Activated CD4-positive, CD25-positive, alpha-beta regulatory T cell treated with anti-CD3 and anti-CD28 coated beads, Interleukin-2, amount 50 U/mL, for 16 hours (primary cell): ENCODE results near the gene ARHGAP19.

Experiments
- DNase-seq: peaks from one replicate; pipeline ENCODE4 v3.0.0-alpha.2; 2020; ENCODE audit warnings: low read depth, low spot score

ARHGAP19 gene

DNA sequence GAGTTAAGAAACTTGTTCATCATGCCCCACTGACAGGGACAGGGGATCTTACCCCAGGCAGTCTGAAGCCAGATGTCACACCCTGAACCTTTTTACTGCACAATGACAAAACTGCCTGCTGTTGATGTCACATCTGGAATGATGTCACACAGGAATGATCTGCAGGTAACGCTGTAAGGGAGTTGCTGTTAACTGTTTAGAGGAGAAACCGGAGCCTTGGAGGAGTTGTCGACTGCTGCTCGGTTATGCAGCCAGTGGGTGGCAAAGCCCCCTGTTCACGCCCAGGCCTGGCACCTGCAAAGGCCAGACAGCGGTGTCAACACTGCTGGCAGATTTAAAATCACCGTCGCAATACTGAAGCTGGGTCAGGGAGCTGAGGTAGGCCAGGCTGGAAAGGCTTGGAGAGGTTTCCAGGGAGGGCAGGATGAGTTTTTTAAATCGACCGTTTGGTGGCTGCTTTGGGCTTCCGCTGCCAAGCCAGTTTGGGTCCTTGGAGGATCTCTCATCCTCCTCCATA lies 96.7 kb downstream of the ARHGAP19 start:
- DNase-seq = no peak

DNA sequence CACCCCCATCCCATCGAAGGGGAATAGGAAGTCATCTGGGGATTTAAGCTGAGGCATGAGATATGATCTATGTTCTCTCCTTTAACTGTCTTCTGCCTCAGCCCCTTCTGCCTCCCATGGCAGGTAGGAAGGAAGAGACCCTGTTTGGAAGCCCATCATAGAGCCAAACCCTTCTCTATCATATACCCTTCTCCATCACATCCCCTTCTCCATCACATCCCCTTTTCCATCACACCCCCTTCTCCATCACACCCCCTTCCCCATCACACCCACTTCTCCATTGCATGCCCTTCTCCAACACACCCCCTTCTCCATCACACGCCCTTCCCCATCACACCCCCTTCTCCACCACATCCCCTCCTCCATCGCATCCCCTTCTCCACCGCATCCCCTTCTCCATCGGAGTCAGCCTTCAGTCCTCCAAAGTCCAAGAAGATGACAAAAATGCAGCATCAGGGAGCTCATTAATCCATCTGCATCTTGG lies 99.4 kb downstream of the ARHGAP19 start:
- no peak for DNase-seq

DNA sequence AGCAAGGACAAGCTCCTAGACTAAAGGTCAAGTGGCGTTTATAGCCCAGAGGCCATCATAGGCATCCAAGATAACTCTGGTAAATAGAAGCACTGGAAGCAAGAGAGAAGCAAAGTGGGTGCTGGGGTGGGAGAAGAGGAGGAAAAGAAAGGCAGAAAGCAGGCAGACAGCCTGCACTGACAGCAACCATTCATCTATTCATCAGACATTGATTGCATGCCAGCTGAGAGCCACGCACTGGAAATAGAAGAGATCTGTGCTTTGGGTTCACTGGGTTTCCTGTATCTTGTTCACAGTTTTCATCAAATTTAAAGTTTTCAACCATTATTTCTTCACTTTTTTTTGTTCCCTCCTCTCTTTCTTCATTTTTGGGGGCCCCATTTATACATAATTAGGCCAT lies 102.0 kb downstream of the ARHGAP19 start:
- no peak for DNase-seq

DNA sequence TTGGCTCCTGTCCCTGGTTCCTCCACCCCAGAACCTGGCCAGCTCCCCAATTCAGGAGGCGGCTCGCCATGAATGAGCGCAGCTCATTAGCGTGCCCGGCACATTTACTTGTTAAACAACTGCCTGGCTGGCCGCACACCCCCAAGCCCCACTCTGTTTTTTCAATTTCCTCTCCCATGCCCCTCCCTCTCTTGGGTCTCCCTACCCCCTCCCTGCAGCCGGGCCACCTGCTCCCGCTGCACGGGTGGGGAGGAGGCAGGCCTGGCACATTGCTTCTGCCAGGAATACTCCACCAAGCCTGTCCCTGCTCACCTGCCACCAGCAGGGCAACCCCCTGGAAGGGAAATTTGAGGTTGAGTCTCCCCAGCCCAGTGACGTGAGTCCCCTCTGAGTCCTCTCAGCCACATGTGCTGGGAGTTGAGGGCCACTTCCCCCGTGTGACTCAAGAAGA lies 104.2 kb downstream of the ARHGAP19 start:
- DNase-seq = no peak

DNA sequence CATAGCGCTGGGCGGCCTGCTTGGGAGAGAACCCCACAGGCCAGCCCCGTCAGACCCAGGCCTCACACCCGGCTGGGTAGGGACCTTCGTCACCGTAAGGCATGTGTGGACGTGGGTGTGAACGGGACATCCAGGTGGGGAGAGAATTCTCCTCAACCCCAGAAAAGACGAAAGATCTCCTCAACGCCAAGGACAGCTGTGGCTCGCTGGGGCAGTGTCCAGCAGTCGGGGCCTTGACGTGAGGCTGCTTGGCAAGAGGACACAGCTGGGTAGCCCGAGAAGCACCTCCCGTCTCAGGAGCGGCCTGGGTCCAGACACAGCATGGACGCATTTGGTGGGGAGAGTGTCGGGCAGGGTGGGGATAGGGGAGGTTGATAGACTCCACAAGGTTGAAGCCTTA lies 105.5 kb downstream of the ARHGAP19 start:
- DNase-seq = no peak

DNA sequence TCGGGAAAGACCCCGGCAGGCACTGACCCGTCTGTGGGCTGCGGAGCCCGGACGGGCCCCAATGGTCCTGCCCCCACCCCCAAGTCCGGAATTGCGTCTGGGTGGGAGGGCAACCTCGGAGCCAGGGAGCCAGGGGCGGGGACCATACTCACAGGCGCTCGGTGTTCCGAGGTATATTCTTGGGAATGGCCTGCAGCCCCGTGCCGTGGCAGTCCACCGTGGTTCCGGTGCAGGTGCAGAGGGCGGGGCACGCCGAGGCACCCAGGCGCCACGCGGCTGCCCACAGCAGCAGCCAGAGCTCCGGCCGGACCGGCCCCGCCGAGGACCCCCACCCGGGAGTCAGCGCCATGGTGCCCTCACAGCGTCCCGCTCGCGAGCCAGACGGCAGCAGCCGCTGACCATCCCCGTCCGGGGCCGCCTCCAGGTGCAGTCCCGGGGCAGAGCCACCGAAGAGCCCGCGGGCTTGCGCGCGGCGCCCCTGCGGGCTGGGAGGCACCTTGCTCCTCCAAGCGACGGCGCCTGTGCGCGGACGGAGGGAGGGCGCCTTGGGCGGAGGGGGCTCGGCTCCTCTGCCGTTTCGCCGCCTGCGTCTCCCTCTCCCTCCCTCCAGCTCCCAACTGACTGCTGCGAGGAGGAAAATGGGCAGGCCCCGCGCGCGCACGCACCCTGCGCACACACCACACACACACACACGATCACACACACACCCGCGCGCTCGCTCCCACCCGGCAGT lies 106.9 kb downstream of the ARHGAP19 start, which contains the start of gene SLIT1:
Gene SLIT1 (minus strand): TSS at position 634 of the 733 bp plus-strand sequence. CDS start 285 bp downstream, at position 349.
- DNase-seq = no peak

DNA sequence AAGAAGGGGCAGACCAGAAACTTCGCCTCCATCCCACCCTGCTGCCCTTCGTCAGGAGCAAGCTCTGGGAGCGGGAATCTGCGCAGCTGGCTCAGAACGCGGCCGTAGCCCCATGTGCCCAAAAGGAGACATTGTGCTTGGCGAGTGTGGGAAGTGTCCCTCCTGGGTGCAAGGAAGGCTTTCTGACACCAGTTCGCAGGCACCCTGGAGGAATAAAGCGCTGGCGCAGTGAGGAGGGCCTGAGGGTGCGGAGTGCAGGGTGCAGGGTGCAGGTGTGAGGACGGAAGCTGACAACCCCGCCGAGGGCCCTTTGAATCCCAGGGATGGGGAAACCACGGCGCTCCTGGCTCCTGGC lies 107.5 kb downstream of the ARHGAP19 start:
- DNase-seq = no peak

DNA sequence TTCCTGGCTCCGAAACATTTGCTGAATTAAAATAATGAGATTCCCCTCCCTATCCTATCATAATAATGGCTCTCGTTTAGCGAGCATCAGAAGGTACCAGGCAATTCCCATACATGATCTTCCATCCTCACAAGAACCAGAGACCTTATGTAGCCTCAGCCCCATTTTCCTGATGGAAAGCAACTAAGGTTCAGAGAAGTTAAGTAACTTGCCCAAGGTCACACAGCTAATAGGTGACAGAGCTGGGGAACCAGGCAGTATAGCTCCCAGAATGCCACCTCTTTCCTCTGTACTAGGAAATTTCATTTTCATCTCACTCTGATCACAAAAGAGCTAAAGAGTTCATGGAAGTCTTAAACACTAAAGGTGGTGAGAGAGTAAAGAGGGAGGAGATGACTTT lies 109.1 kb downstream of the ARHGAP19 start:
- DNase-seq = no peak

DNA sequence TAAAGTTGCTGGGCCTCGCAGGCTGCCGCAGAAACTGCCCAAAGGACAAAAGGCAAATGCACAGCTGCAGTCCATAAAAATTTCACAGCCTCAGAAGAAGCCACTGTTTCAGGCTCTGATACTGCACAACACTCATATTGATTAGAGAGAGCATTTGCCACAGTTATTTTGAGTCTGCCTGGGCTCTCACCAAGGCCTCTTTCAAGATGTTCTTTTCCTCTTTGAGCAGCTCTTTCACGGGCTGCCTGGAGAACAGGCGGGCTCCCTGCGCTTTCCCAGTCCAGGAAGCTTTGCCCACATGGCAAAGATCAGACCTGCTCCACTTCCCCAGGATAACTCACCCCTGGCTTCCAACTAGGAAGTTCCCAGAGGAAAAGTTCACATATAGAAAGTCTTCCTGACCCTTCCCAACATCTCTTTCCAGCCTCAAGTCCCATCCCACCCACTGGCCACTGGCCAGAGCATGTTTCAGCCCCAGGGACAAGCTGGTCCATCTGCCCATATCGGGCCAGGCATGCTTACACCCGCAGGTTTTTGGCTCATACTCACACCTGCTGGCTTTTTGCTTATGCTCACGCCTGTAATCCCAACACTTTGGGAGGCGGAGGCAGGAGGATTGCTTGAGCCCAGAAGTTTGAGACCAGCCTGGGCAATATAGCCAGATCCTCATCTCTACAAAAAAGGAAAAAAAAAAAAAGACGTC lies 110.0 kb downstream of the ARHGAP19 start:
- DNase-seq = no peak

DNA sequence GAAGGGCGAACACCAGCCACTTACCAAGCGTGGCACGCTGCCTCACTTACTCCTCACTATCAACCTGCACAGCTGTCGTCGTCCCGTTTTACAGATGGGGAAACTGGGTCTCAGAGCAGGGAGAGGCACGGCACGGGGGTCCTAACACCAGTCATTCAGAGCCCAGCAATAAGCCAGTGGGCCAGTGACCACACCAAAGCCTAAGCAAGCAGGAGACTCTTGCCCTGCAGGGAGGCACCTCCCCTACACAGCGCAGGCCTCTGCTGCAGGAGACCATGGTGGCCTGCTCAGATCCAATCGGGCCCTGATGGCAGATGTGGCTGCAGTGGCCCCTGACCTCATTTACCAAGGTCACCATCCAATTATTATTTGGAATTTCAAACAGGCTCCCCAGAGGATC lies 111.5 kb downstream of the ARHGAP19 start:
- DNase-seq = no peak

DNA sequence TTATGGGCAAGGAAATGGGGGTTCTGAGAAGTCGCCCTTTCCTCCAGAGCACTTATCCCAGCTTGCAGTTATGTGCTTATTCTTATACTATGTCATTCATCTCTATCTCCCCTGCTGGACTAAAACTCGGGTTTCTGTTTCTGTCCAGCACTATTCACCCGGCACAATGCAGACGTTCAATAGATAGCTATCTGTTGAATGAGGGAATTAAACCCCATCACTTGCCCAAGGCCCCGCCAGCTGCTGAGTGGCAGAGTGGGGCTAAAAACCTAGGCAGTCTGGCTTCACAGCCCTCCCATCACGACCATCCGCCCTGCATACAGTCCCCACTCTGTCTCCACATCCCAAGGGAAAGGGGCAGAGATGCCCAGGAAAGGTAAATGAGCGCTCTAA lies 112.1 kb downstream of the ARHGAP19 start:
- DNase-seq = no peak

DNA sequence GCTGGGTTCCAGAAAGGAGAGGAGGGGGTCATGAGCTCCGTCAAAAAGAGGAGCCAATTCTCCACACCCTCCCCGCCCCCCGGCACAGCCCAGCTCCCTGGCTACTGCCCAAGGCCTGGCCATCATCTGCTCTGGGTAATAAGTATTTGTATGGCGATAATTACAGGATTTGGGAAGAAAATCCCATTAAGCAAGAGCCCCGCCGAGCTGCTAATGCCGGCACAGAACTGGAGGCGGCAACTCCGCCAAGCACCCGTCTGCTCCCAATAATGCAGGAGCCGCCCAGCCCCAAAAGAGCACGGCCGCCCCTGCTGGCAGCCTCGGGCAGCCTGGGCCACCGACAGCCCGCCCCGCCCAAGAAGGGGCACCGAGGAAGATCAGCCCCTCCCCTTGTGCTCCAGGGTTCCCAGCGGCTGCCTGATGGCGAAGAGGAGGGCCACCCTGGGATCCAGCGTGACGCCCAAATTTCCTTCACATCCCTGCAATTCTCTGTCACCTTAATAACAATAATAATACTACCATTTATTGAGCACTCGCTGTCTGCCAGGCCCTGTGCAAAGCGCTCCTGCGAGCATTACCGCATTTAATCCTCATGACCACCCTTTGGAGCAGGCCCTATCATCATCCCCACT lies 112.6 kb downstream of the ARHGAP19 start:
- no peak for DNase-seq

DNA sequence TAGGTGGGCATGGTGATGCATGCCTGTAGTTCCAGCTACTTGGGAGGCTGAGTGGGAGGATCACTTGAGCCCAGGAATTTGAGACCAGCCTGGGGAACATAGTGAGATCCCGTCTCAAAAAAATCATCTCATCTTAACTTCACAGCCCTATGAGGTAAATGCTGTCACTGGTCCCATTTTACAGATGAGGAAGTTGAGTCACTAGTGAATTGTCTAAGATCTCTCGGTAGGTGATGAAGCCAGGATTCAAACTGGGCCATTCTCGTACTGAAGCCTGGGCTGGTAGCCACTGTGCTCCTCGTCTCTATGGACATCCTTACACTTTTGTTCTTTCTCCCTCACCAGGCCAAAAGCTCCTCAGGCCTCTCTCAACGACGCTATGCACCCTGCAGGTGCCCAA lies 113.1 kb downstream of the ARHGAP19 start:
- no peak for DNase-seq

DNA sequence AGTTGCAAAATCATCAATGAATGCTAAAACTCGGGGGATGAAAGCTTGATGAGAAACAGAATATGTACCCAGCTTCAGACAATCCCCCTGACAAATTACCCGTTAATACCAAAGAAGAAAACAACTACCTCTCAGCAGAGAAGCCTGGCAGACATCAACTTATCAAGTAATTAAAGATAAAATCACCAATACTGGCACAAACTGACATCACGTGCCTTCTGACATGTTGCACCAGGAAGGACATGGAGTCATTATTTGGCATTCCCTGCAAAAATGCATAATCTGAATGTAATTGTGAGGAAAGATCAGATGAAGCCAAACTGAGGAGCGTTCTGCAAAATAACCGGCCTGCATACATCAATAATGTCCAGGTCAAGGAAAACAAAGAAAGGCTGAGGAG lies 114.4 kb downstream of the ARHGAP19 start:
- no peak for DNase-seq

DNA sequence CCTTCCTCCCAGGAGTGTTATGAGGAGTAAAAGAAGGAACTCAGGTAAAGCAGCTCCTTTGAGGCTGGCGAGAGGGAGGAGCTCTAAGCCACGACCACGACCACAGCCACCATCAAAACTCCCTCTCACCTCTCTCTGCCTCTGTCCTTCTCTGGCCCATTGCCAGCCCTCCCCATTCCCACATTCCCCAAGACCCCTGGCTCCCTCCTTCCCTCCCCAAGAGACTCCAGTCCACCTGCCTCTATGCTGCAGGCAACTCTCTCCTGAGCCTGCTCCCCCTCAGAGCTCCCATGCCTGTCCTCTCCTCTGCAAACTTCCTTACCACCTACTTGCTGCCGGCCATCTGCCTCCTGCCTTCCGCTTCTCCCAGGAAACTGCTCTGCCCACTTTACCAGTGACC lies 116.2 kb downstream of the ARHGAP19 start:
- DNase-seq = no peak

DNA sequence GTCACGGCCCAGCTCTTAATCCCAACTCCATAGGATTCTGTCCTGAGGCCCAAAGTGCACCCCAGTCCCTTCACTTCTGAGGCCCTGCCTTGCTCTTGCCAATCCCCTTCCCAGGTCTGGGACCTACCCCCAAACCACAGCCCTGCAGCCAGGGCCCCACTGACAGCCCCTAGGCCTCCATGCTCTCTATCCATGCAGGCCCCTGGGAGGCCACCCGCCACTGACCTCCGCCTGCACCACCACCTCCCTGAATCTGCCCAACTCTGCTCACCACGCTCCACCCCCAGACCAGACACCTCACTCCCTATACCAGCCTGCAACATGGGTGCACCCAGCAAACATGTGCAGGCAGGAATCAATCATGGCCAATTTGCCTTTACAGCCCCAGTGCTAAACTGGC lies 116.9 kb downstream of the ARHGAP19 start:
- DNase-seq = no peak

DNA sequence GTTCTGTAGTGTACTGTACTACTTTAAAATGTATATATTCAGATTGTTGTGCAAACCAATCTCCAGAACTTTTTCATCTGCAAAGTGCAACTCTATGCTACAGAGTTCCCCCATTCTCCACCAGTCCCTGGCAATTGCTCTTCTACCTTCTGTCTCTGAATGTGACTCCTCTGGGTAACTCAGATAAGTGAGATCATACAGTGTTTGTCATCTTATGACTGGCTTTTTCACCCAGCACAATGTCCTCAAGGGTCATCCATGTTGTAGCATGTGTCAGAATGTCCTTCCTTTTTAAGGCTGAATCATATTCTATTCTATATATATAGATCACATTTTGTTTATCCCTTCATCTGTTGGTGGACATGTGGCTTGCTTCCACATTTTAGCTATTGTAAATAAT lies 117.5 kb downstream of the ARHGAP19 start:
- no peak for DNase-seq

DNA sequence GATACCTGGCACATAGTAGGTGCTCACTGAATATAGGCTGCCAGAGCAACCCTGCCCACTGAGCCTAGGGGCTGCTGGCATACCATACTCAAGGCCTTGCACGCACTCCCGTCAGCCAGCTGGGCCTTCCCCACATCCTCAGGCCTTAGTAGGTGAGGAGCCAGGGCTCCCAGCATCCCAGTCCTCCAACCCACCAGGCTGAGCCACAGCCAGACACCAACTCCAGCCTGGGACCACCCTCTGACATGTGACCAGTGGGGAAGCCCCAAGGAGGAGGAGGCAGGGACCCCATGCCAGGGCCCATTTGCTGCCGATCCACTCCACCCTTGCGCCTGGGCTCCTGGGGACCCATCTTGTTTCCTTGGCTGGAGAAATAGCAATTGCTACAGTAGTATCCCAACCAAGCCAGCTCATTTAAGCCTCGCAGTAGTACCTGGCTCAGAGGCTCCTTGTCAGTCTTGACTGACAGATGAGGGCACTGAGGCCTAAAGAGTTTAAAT lies 118.1 kb downstream of the ARHGAP19 start:
- no peak for DNase-seq

DNA sequence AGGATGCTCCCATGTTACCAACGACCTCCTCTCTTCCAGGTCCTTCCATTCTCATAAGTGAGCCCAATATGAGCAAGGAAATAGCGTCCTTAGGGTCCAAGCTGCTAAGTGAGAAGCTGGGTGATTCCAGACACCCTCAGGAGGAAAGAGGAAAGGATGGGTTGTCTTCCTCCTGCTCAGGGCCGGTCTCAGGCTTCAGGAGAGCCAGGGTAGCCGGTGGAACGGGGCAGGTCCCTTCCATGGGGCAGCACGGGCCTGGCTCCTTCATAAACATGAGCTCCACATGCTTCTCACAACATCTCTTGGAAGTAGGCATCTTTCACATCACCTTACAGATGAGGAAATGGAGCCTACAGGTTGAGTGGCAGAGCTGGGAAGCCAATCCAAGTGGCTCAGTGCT lies 119.4 kb downstream of the ARHGAP19 start:
- no peak for DNase-seq
